Central memory CD8-positive, alpha-beta T cell (primary cell): Measurements from ENCODE around the gene NOTCH3.

Experiments
- ATAC-seq: fragments of 150-1000 bp; cut with Tn5 transposase; replicated peaks from 2 replicates; pipeline ENCODE4 v1.10.0; 2022; ENCODE audit warnings: mild to moderate bottlenecking, moderate FRiP score, moderate number of reproducible peaks; ENCODE audit not compliant: poor library complexity, severe bottlenecking; ENCODE audit errors: extremely low read depth
- DNase-seq, 2 donors: peaks; one replicate each; pipeline ENCODE4 v3.0.0; 2021; ENCODE audit warnings: low spot score in 2 of 2
- H3K27ac Mint-ChIP-seq: one replicate; pipeline ENCODE4 v1.8.0; 2022; ENCODE audit warnings: low read depth, mild to moderate bottlenecking, moderate library complexity, mixed read lengths
- H3K27me3 Mint-ChIP-seq: one replicate; pipeline ENCODE4 v1.8.0; 2022; ENCODE audit warnings: mixed read lengths
- H3K36me3 Mint-ChIP-seq: one replicate; pipeline ENCODE4 v1.8.0; 2022; ENCODE audit warnings: mild to moderate bottlenecking, moderate library complexity, mixed read lengths; ENCODE audit not compliant: insufficient read depth
- H3K4me1 Mint-ChIP-seq: one replicate; pipeline ENCODE4 v1.8.0; 2022; ENCODE audit warnings: mixed read lengths
- H3K4me3 Mint-ChIP-seq: one replicate; pipeline ENCODE4 v1.8.0; 2022; ENCODE audit warnings: mild to moderate bottlenecking, moderate library complexity, mixed read lengths
- H3K9me3 Mint-ChIP-seq: one replicate; pipeline ENCODE4 v1.8.0; 2022; ENCODE audit warnings: mixed read lengths

Gene NOTCH3

DNA sequence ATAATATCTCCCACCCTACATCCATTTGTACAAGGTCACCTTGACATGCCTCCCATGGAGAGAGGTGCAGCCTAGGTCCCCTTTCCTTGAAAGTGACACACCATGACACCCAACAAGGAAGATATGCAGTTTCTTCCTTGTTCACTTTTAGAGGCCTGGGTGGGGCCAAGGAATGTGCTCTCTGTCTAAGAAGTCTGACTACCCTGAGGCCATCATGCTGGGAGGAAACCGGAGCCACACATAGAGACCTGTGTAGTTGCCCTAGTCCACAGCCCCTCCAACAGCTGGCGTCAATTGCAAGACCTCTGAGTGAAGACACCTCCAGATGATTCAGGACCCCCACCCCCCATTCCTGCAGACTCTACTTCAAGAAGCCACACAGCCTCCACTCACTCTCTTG, 82.5 kb downstream of the NOTCH3 start:
- Mint-ChIP-seq H3K27ac (no peak overlapping the region), H3K9me3 (no peaks in the 10 kb centered on the region), H3K36me3 (peaks cover 25% of the 10 kb centered on the region), H3K4me1 (no peaks in the 10 kb centered on the region), H3K27me3 (no peaks in the 10 kb centered on the region), H3K4me3 (no peak overlapping the region)
- no peak for ATAC-seq
- no peak for DNase-seq

DNA sequence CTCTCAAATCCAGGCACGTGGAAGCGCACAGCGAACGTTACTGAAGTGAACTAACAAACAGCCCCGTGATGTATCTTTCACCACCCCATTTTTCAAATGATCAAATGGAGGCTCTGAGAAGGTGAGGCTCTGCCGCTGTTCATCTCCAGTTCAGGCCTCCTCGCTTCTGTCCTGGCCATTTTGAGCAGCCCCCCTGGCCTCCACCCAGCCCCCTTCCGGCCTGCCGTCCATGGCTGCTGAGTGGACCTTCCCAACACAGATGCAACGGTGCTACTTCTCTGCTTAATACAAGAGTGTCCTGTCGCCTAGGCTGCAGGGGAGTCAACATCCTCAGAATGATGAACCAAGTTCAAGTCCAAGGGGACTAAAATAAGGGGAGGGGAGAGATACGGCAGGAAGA, 83.9 kb downstream of the NOTCH3 start:
- H3K27me3 Mint-ChIP-seq, result no peaks in the 10 kb centered on the region
- H3K27ac Mint-ChIP-seq, result no peak overlapping the region
- peaks cover 25% of the 10 kb centered on the region for H3K36me3 Mint-ChIP-seq
- ATAC-seq (no peak), DNase-seq (no peak)
- no peaks in the 10 kb centered on the region for H3K9me3 Mint-ChIP-seq
- no peak overlapping the region for H3K4me3 Mint-ChIP-seq
- no peaks in the 10 kb centered on the region for H3K4me1 Mint-ChIP-seq

DNA sequence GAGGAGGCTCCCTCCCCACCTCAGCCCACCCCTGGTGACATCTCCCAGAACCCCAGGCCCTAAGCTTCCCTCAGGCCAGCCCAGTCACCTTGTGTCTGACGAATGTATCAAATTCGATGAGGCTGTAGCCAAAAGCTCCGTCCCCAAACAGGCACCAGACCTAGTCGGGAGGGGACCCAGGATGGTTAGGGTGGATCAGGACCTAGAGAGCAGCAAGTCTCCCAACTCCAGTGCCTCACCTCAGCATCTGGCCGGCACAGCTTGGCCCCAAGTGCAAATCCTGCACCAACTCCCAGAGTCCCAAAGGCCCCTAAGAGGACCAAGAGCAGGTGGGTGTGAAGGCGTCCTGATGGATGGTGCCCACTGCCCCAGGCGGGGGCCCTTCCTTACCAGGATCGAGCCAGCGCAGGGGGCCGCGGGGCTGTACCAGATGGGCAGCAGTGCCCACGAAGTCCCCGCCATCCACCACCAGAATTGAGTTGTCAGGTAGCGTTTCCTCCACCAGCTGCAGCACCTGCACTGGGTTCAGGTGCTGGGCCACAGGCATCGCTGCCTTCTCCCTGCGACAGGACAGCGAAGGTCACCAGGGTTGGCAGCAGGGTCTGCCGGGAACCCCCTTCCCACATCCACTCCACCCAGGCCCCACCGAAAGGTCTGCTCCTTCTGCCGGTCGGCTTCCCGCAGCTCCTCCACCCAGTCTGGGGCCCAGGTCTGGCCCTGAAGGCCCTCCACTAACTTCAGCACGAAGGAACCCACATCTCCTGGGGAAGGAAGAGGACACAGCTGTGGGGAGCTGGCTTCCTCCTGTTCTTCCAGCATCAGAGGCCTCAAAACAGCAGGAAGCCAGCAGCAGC, 84.8 kb downstream of the NOTCH3 start:
- H3K27me3 Mint-ChIP-seq, result no peaks in the 10 kb centered on the region
- H3K27ac Mint-ChIP-seq, result no peak overlapping the region
- H3K36me3 Mint-ChIP-seq, result peaks cover 22% of the 10 kb centered on the region
- no peak for ATAC-seq
- H3K4me3 Mint-ChIP-seq, result no peak overlapping the region
- H3K9me3 Mint-ChIP-seq, result no peaks in the 10 kb centered on the region
- no peak for DNase-seq
- H3K4me1 Mint-ChIP-seq, result no peaks in the 10 kb centered on the region

DNA sequence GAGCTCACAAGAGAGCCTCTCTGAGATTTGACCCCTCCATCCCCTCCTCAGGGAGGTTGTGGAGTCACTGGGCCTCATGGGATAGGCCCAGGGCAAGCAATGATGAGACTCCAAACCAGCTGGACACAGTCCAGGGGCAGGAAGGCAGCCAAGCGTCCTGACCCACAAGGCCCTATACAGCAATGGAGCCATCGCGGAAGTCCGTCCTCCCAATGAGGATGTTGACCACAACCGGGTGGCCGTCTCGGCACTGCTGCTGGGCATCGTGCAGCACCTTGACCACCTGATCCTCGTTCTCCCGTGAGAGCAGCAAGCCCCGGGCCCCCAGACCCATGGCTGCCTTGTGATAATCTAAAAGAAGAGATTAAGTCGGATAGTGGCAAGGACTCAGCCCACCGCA, 85.7 kb downstream of the NOTCH3 start:
- Mint-ChIP-seq H3K4me1 (no peaks in the 10 kb centered on the region), H3K9me3 (no peaks in the 10 kb centered on the region), H3K36me3 (peaks cover 20% of the 10 kb centered on the region), H3K27ac (no peak overlapping the region), H3K27me3 (no peaks in the 10 kb centered on the region), H3K4me3 (no peak overlapping the region)
- ATAC-seq (no peak), DNase-seq (no peak)

DNA sequence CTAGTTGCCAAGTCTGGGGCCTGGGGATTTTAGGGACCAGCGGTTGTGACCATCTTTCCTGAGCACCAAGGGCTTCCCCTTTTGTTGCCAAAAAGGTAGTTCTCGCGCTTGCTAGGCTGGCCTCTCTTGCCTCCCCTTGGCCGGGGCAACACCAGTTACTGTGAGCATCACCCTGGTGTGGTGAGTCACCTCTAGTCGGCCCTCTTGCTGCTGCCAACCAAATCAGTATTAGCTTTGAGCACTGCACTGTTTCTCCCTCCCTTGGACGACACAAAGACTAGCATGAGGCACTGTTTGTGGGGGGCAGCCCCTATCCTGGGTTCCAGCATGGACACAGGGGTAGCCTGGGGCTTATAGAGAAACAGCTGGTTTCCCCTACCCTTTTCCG, 86.6 kb downstream of the NOTCH3 start:
- Mint-ChIP-seq H3K27ac (no peak overlapping the region), H3K27me3 (no peaks in the 10 kb centered on the region), H3K4me1 (no peaks in the 10 kb centered on the region), H3K4me3 (no peak overlapping the region), H3K36me3 (peaks cover 18% of the 10 kb centered on the region), H3K9me3 (no peaks in the 10 kb centered on the region)
- ATAC-seq (no peak), DNase-seq (no peak)

DNA sequence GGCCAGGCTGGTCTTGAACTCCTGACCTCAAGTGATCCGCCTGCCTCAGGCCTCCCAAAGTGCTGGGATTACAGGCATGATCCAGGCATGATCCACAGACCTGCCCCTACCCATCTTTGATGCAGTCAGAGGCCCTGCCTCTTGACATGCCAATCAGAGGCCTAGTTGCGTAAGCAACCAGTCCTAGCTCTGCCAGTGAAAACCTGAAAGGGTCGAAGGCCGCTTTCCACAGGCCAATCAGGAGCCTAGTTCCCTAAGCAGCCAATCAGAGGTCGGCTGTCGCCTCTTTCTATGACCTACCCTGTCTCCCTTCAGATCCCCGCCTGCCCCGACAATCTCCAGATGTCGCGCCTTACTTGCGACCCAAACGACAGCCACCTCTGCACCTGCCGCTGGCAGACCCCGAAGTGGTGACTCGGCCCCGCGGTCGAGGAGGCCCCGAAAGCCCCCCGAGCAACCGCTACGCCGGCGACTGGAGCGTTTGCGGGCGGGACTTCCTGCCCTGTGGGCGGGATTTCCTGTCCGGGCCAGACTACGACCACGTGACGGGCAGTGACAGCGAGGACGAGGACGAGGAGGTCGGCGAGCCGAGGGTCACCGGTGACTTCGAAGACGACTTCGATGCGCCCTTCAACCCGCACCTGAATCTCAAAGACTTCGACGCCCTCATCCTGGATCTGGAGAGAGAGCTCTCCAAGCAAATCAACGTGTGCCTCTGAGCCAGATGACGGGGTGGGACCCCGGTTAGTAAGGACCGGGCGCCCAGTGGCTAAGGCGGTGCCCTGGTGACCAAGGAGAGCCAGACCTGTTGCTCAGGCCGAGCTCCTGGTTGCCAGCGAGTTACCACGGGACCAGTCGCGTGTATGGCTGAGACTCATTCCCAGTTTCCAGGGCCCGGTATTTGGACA, 87.3 kb downstream of the NOTCH3 start:
- DNase-seq, result no peak
- no peaks in the 10 kb centered on the region for H3K4me1 Mint-ChIP-seq
- no peak overlapping the region for H3K4me3 Mint-ChIP-seq
- H3K36me3 Mint-ChIP-seq, result peaks cover 18% of the 10 kb centered on the region
- peaks cover 4% of the 10 kb centered on the region for H3K27me3 Mint-ChIP-seq
- H3K27ac Mint-ChIP-seq, result no peak overlapping the region
- ATAC-seq, result no peak
- no peaks in the 10 kb centered on the region for H3K9me3 Mint-ChIP-seq

DNA sequence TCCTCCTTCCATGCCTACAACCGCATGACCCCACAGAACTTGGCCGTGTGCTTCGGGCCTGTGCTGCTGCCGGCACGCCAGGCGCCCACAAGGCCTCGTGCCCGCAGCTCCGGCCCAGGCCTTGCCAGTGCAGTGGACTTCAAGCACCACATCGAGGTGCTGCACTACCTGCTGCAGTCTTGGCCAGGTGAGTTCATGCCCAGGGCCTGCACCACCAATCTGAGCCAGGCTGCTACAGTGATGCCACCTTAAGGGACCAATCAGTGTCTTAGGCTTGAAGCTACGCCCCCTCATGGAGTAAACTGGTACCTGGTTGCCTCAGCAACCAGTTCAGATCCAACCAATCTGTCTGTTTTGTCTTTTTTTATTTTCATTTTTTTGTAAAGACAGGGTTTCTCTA, 88.4 kb downstream of the NOTCH3 start:
- peaks cover 14% of the 10 kb centered on the region for H3K27me3 Mint-ChIP-seq
- ATAC-seq (no peak), DNase-seq (no peak)
- H3K9me3 Mint-ChIP-seq, result no peaks in the 10 kb centered on the region
- H3K27ac Mint-ChIP-seq, result no peak overlapping the region
- no peak overlapping the region for H3K4me3 Mint-ChIP-seq
- H3K36me3 Mint-ChIP-seq, result peaks cover 14% of the 10 kb centered on the region
- no peaks in the 10 kb centered on the region for H3K4me1 Mint-ChIP-seq

DNA sequence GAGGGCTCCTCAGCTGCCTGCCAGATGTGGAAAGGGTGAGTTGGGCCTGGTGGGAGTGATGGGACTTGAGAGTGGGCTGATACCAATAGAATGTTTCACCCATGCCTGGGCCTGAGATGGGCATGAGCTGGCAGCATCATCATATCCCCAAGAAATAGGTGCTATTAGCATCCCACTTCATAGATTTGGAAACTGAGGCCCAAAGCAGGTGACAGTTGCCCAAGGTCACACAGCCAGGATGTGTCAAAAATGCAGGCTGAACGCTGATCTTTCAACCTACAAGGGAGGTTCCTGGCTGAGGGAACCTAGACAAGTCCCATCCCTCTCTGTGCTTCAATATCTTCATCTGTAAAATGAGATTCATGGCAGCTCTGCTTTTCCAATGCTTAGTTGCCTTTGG, 89.0 kb downstream of the NOTCH3 start:
- ATAC-seq (no peak), DNase-seq (no peak)
- H3K36me3 Mint-ChIP-seq, result peaks cover 7% of the 10 kb centered on the region
- peaks cover 18% of the 10 kb centered on the region for H3K27me3 Mint-ChIP-seq
- no peaks in the 10 kb centered on the region for H3K9me3 Mint-ChIP-seq
- H3K4me1 Mint-ChIP-seq, result peaks cover 2% of the 10 kb centered on the region
- no peak overlapping the region for H3K27ac Mint-ChIP-seq
- H3K4me3 Mint-ChIP-seq, result no peak overlapping the region

DNA sequence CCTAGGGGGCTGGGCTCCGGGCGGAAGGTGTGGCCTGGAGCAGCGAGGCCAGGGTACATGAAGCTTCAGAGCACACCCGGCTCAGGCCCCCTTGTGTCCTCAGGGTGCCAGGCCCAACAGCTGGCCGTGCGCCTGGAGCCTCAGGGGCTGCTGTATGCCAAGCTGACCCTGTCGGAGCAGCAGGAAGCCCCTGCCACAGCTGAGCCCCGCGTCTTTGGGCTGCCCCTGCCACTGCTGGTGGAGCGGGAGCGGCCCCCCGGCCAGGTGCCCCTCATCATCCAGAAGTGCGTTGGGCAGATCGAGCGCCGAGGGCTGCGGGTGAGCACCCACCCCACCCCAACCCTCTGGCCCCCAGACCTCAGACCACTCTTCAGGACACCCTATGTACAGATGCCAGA, 90.4 kb downstream of the NOTCH3 start:
- Mint-ChIP-seq H3K4me1 (peaks cover 6% of the 10 kb centered on the region), H3K4me3 (no peak overlapping the region), H3K9me3 (no peaks in the 10 kb centered on the region), H3K27ac (no peak overlapping the region), H3K27me3 (peaks cover 31% of the 10 kb centered on the region), H3K36me3 (peaks cover 3% of the 10 kb centered on the region)
- no peak for DNase-seq
- ATAC-seq, result no peak

DNA sequence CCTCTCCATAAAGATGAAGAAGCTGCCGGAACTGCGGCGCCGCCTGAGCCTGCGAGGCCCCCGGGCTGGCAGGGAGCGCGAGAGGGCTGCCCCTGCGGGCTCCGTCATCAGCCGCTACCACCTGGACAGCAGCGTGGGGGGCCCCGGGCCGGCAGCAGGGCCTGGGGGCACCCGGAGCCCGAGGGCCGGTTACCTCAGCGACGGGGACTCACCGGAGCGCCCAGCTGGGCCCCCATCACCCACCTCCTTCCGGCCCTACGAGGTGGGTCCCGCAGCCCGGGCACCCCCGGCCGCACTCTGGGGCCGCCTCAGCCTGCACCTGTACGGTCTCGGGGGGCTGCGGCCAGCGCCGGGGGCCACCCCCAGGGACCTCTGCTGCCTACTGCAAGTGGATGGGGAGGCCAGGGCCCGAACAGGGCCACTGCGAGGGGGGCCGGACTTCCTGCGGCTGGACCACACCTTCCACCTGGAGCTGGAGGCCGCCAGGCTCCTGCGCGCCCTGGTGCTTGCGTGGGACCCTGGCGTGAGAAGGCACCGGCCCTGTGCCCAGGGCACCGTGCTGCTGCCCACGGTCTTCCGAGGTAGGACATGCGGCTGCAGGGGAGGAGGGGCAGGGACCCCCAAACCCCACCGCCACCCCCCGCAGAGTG, 90.9 kb downstream of the NOTCH3 start:
- H3K27me3 Mint-ChIP-seq, result peaks cover 32% of the 10 kb centered on the region
- peaks cover 6% of the 10 kb centered on the region for H3K4me1 Mint-ChIP-seq
- H3K4me3 Mint-ChIP-seq, result no peak overlapping the region
- H3K9me3 Mint-ChIP-seq, result no peaks in the 10 kb centered on the region
- peaks cover 2% of the 10 kb centered on the region for H3K36me3 Mint-ChIP-seq
- ATAC-seq (no peak), DNase-seq (no peak)
- H3K27ac Mint-ChIP-seq, result no peak overlapping the region
